CD4-positive, alpha-beta T cell (primary cell): ENCODE results near the gene ADAMTS8. TPM values are rescaled to one million over a fixed set of nuclear protein-coding genes. Genes with fewer than 3 reads are reported as not detected.

Experiments
- ATAC-seq: fragments of 200-7000 bp; cut with Tn5 transposase; one replicate; pipeline ENCODE4 v1.10.0; 2022; ENCODE audit warnings: mild to moderate bottlenecking; ENCODE audit not compliant: poor library complexity
- CTCF ChIA-PET: fragments of 350-600 bp; sonication (Branson Sonifier 250); formaldehyde crosslinking; loops from one replicate; lab custom pipeline; 2021; ENCODE audit warnings: antibody characterized with exemption, inconsistent platforms; lab: Charles Lee
- POLR2A ChIA-PET: fragments of 350-600 bp; sonication (Branson Sonifier 250); formaldehyde crosslinking; loops from one replicate; lab custom pipeline; 2021; ENCODE audit warnings: antibody characterized with exemption, inconsistent platforms; lab: Charles Lee
- DNase-seq, 14 experiments: peaks; one replicate each; pipeline ENCODE4 v3.0.0-alpha.2; 2013 to 2020; ENCODE audit warnings: mixed read lengths in 2 of 14
- H3K27ac ChIP-seq, 2 donors: one replicate each; pipeline versions ENCODE4 v1.5.1 to v1.7.0; 2013; ENCODE audit warnings: low read length in 2 of 2, low read depth in 1 of 2, mild to moderate bottlenecking in 1 of 2
- H3K27me3 ChIP-seq, 2 experiments: 1 replicate in 1 of 2; 2 replicates in 1 of 2; pipeline versions ENCODE4 v1.6.1 to v1.7.0; 2013; ENCODE audit warnings: low read length in 2 of 2, control low read depth in 1 of 2, mild to moderate bottlenecking in 1 of 2, moderate library complexity in 1 of 2; ENCODE audit not compliant: insufficient read depth in 2 of 2, control insufficient read depth in 1 of 2
- H3K36me3 ChIP-seq: one replicate; pipeline ENCODE4 v1.6.1; 2013; ENCODE audit warnings: low read length, control low read depth; ENCODE audit not compliant: insufficient read depth
- H3K4me1 ChIP-seq: one replicate; pipeline ENCODE4 v1.6.1; 2013; ENCODE audit warnings: low read length, control low read depth; ENCODE audit not compliant: insufficient read depth
- H3K4me3 ChIP-seq: one replicate; pipeline ENCODE4 v1.5.1; 2013; ENCODE audit warnings: mild to moderate bottlenecking, low read length, moderate library complexity
- H3K9me3 ChIP-seq, 2 experiments: 1 replicate in 1 of 2; 2 replicates in 1 of 2; pipeline versions ENCODE4 v1.6.1 to v1.7.0; 2013; ENCODE audit warnings: low read length in 2 of 2, mild to moderate bottlenecking in 2 of 2, control low read depth in 1 of 2, moderate library complexity in 1 of 2; ENCODE audit not compliant: control insufficient read depth in 1 of 2, insufficient read depth in 1 of 2
- H3K27ac Mint-ChIP-seq: one replicate; pipeline ENCODE4 v1.8.0; 2020; ENCODE audit warnings: mixed read lengths
- H3K27me3 Mint-ChIP-seq: one replicate; pipeline ENCODE4 v1.8.0; 2021; ENCODE audit warnings: mixed read lengths
- H3K36me3 Mint-ChIP-seq: one replicate; pipeline ENCODE4 v1.8.0; 2021; ENCODE audit warnings: low read depth, mixed read lengths
- H3K4me1 Mint-ChIP-seq: one replicate; pipeline ENCODE4 v1.8.0; 2021; ENCODE audit warnings: low read depth, mixed read lengths
- H3K4me3 Mint-ChIP-seq: one replicate; pipeline ENCODE4 v1.8.0; 2020; ENCODE audit warnings: mild to moderate bottlenecking, mixed read lengths
- H3K9me3 Mint-ChIP-seq: one replicate; pipeline ENCODE4 v1.8.0; 2020; ENCODE audit warnings: mixed read lengths
- CTCF ChIP-seq: fragments of 200-600 bp; IDR thresholded peaks from one replicate; pipeline ENCODE4 v1.8.0; 2022; ENCODE audit warnings: antibody characterized with exemption, mild to moderate bottlenecking
- intact Hi-C, 2 experiments: fragments of 100-400 bp; cut with DNase I in 1 of 2; cut with micrococcal nuclease in 1 of 2; formaldehyde crosslinking; loops; one replicate each; pipeline versions ENCODE4 v1.15.1 to v1.9.0; 2023 to 2025; cut with DNase I, micrococcal nuclease
- total RNA-seq, 174 experiments: library from RNA in 2 of 174; stranded (reverse) in 2 of 174; gene quantifications; one replicate each; pipeline ENCODE4 v1.2.3 and lab custom pipeline; 2021 to 2026

ADAMTS8 gene
- total RNA-seq, 2 experiments from 2014 or later = not detected

GRCh38 chr11:130427581-130428315 is 661 bp downstream of the ADAMTS8 start:
- no peak overlapping the region for H3K4me3 Mint-ChIP-seq
- TF ChIP-seq CTCF = no peak
- Histone ChIP-seq H3K4me1 (no peaks in the 10 kb centered on the region), H3K9me3 (peaks cover 0 to 6% of the 10 kb centered on the region in 2 experiments), H3K27ac (no peak overlapping the region), H3K36me3 (no peaks in the 10 kb centered on the region), H3K4me3 (no peak overlapping the region), H3K27me3 (peaks cover 55% of the 10 kb centered on the region in 2 experiments)
- DNase-seq (no peak), ATAC-seq (no peak)
- no peaks in the 10 kb centered on the region for H3K9me3 Mint-ChIP-seq
- no peaks in the 10 kb centered on the region for H3K36me3 Mint-ChIP-seq
- peaks cover 65% of the 10 kb centered on the region for H3K27me3 Mint-ChIP-seq
- no peak overlapping the region for H3K27ac Mint-ChIP-seq
- ChIA-PET POLR2A (no interaction called here), CTCF (no interaction called here)
- peaks cover 7% of the 10 kb centered on the region for H3K4me1 Mint-ChIP-seq
- intact Hi-C loops = no loop called here

- H3K4me3 Mint-ChIP-seq = peak overlapping the region; percentile 11
- H3K36me3 Mint-ChIP-seq = no peaks in the 10 kb centered on the region
- H3K27me3 ChIP-seq = peaks cover 55% of the 10 kb centered on the region in 2 experiments
Observed at GRCh38 chr11:130426837-130427341, 1.5 kb downstream of the ADAMTS8 start.

GRCh38 chr11:130426223-130426836 is 2.1 kb downstream of the ADAMTS8 start:
- Histone ChIP-seq H3K4me1 (no peaks in the 10 kb centered on the region), H3K36me3 (no peaks in the 10 kb centered on the region), H3K27me3 (peaks cover 50 to 55% of the 10 kb centered on the region in 2 experiments), H3K9me3 (peaks cover 0 to 6% of the 10 kb centered on the region in 2 experiments), H3K27ac (no peak overlapping the region), H3K4me3 (no peak overlapping the region)
- TF ChIP-seq CTCF = no peak
- ATAC-seq (no peak), DNase-seq (no peak)
- Mint-ChIP-seq H3K27ac (no peak overlapping the region), H3K36me3 (no peaks in the 10 kb centered on the region), H3K4me3 (no peak overlapping the region), H3K9me3 (no peaks in the 10 kb centered on the region), H3K27me3 (peaks cover 68% of the 10 kb centered on the region), H3K4me1 (peaks cover 7% of the 10 kb centered on the region)
- ChIA-PET POLR2A (no interaction called here), CTCF (no interaction called here)
- intact Hi-C loops = no loop called here

More at GRCh38 chr11:130426837-130427341, 1.5 kb downstream of the ADAMTS8 start:
- H3K9me3 Mint-ChIP-seq = no peaks in the 10 kb centered on the region
- peaks cover 69% of the 10 kb centered on the region for H3K27me3 Mint-ChIP-seq
- ATAC-seq = no peak
- Histone ChIP-seq H3K27ac (no peak overlapping the region), H3K4me3 (no peak overlapping the region), H3K36me3 (no peaks in the 10 kb centered on the region), H3K4me1 (no peaks in the 10 kb centered on the region), H3K9me3 (peaks cover 0 to 6% of the 10 kb centered on the region in 2 experiments)
- H3K4me1 Mint-ChIP-seq = peaks cover 7% of the 10 kb centered on the region
- ChIA-PET CTCF (no interaction called here), POLR2A (no interaction called here)
- intact Hi-C loops = no loop called here
- H3K27ac Mint-ChIP-seq = no peak overlapping the region
- no peak for TF ChIP-seq CTCF
- no peak for DNase-seq
